HT-29 (cell line): ENCODE measurements around the gene BTG4. TPM values are rescaled to one million over a fixed set of nuclear protein-coding genes. Genes with fewer than 3 reads are reported as not detected.
A peak's percentile ranks its signal among the peaks of the same experiment; 100 is the strongest.

ENCODE experiments used
- DNase-seq: peaks from one replicate; pipeline ENCODE4 v3.0.0-alpha.2; 2015; ENCODE audit warnings: low spot score
- total RNA-seq: library from RNA; depleted of rRNA; stranded (reverse); fragments of >200 nt; shearing (Covaris generic); gene quantifications from 2 replicates; pipeline ENCODE4 v1.2.3, GENCODE V29; 2014

BTG4 gene
- total RNA-seq, 1 experiment from 2014 or later = not detected

DNA sequence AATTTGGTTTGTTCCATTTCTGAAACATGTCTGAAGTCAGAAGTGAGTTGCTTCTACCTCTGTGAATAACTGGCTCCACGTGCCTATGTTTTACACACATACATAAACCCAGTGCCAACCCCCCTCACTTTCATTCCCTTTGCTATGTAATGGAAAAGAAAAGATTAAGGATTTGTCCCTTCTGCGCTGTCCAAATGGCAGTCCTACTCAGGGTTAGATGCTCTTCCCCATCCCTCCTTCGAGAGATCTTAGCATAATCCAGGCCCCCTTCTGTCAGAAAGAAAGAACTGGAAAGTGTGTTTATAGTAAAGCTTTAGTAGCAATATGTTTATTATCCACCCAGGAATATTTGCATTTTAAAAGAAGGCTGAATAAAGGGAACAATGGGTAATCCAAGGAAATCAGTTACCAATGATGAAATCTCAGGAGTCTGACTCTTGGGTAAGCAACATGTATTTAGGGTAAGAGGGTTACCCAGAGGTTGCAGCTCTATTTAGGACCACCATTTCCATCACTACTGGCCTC, 25.2 kb upstream of the BTG4 start:
- no peak for DNase-seq

DNA sequence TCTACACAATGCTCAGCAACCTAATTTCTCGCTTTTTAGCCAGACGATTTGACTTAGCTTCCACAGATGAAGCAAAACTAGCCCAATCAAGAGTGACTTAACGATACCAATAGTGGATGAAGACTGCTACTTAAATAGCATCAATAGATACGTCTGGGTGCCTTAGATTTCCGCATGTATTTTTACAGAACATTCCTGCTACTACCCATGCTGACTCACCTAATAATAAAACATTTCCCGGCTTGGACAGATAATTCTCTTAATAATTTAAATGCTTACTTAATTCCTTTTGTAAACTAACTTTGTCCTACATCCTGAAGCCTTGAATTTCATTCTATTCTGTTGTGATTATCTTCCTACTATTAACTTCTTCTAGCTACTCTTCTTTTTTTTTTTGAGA, 23.1 kb upstream of the BTG4 start:
- no peak for DNase-seq

DNA sequence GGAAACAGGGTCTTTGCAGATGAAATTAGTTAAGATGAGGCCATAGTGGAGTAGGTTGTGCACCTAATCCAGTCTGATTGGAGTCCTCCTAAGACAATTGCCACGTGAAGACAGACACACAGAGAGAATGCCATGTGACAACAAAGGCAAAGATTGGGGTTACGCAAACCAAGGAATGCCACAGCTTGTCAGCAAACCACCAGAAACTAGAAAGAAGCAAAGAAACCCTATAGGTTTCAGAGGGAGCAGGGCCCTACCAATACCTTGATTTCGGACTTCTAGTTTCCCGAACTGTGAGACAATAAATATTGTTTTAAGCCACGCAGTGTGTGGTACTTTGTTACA, 20.2 kb upstream of the BTG4 start:
- DNase-seq = no peak

DNA sequence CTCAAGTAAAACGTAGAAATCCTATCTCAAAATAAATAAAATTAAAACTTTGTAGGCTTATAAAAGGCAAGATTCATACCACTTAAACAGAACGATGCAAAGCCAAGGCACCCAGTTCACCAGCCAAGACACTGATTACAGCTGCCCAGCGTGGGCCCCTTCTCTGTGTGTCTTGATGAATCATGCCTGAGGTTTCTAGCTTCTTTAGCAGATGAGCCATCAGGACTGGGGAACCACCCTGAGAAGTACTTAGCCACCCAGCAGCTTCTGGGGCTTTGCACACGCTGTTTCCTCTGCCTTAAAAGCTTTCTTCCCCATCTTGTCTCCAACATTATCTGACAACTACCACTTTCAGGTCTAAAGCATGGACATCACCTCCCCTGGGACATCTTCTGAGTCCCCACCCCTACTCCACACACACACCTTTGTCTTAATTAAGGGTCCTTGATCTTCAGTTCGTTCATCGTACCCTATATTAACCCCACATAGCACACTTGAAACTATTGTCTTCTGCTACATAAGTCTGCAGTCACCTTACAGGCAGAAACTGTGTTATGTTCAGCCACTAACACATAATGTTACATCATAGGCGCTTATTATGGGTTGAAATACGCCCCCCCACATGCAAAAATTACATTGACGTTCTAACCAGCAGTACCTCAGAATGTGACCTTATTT, 19.6 kb upstream of the BTG4 start:
- DNase-seq = peak; percentile 28

DNA sequence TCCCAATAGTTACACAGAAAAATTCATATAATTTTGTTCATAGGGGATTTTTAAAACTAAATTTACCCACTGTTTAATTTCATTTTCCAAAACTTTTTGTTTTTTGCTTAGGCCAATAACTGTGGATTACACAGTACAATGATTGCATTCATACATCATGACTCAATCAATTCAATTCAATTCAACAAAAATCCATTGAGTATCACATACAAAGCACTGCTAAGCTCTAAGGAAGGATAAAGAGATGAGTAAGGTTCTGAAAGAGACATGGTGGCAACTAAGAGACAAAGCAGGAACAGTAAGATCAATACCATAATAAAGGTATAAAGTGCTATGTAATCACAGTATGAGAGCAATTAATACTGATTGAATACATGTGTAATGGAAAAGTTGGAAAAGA, 18.9 kb upstream of the BTG4 start:
- DNase-seq = no peak

GRCh38 chr11:111530091-111530490, 17.9 kb upstream of the BTG4 start:
- no peak for DNase-seq

GRCh38 chr11:111528557-111528956, 16.4 kb upstream of the BTG4 start:
- peak; percentile 33 for DNase-seq

DNA sequence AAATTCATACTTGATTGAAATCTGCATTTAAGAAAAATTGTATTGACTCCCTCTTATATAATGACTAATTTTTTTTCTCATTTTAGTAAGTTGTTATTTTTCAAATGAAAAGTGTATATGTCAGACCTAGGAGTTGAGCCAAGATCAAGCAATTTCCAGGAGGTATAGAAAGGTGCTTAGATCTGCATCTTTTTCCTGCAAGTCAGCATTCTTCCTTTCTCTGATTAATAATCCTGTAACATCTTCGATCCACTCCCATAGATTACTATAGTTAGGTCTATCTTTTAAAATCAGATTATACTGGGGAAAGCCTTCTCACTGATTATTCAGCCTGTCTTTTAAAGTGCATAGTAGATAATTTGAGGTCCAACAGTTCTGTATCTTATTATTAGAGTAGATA, 15.1 kb upstream of the BTG4 start:
- no peak for DNase-seq

DNA sequence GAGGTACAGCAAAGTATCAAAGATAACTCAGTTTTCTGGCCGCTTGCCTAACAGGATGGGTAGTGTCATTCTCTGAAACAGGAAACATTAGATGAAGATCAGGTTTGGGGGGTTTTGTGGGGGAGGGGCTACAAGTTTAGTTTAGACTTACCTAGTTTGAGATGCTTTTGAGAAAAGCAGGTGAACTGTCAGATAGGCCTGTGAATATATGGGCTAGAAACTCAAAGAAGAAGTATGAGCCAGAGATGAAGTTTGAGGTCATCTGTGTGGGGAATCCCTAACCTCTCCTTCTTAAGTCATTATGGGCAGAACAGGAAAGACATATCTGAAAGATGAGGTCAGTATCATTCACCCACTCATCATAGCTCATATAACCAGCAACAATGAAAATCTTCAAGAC, 14.3 kb upstream of the BTG4 start:
- no peak for DNase-seq

DNA sequence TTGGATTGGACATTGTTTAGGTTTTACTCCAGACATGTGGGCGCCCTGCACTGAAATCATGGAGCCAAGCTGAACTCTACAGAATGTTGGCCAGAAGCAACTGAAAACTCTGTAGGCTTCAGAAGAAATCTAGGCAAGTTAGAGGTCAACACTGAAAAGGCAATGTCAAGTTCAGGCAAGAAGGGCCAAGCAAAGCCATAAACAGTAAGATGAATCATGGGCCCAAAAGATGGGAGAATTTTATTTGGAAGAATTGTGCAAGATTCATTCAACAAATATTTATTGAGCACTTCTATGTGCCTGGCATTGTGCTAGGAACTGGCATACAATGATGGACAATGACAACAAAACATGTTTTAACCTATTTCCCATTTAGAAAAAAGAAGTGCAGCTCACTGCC, 13.3 kb upstream of the BTG4 start:
- DNase-seq = no peak

- no peak for DNase-seq
Observed at GRCh38 chr11:111524056-111524455, 11.9 kb upstream of the BTG4 start.

DNA sequence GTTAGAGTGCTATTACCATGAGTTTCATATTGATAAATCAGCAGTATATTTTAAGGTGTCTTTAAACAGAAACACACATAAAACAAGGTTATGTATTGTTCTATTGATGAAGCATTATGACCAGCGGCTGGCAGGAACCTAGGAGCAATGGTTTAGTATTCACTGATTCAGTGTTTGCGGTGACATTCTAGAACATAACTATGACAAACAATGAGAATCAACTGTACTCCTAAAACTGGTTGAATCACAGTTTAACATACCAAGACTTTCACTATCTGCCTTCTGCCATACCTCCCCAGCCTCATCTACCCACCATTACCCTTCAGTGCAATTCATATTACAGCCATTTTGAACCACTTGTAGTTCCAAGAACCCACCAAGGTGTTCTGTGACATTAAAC, 11.2 kb upstream of the BTG4 start:
- no peak for DNase-seq

GRCh38 chr11:111522426-111522825, 10.2 kb upstream of the BTG4 start:
- no peak for DNase-seq

DNA sequence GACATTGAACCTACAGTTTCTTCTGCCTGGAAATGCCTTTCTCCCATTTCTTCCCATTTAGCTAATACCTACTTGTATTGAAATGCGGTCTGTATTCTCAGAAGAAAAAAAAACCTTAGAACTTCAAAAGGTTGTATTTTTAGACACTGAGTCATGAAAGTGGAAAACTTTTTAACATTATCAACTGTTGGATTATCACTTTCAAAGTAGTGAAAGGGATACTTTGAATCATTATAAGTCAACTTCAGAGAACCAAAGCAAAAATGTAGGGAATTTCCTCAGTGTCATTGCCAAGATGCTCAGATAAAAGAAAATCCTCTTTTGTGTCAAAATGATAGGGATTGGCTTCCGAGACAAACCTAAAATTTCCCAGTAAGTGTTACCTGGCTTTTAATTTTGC, 8.9 kb upstream of the BTG4 start:
- no peak for DNase-seq

GRCh38 chr11:111520560-111520959, 8.4 kb upstream of the BTG4 start:
- no peak for DNase-seq

DNA sequence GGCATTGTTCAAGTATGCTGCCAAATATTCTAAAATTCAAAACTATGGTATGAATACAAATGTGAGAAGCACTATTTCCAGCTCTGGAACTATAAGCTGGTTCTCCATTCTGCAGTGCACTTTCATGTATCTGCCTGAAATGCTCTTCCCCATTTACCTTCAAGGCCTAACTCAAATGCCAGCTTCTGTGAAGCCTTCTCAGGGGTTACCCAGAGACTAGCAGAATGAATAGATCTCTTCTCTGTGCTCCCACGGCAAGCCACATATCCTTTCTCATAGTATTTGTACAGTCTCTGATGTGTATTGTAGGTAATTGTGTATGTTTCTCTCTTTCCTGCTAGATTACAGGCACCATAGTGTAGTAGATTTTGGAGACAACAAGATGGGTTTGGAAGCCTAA, 6.5 kb upstream of the BTG4 start:
- DNase-seq = no peak

DNA sequence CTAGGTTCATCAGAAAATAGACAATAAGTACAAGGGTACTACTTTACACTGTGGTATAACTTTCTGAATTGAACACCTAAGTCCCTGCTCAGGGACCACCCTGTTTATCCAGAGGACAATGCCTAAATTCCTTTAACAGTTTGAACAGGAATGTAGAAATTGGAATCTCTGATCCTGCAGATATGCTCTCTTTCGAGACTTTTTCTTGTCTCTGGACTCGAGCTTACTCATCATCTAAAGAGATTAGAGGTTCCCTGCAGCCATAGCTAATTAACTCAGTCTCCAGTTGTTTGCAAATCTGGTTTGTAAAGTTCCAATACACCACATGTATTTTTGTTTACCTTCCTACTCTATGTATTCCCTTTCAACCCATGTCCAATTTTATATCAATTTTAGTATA, 3.4 kb upstream of the BTG4 start:
- DNase-seq = no peak

DNA sequence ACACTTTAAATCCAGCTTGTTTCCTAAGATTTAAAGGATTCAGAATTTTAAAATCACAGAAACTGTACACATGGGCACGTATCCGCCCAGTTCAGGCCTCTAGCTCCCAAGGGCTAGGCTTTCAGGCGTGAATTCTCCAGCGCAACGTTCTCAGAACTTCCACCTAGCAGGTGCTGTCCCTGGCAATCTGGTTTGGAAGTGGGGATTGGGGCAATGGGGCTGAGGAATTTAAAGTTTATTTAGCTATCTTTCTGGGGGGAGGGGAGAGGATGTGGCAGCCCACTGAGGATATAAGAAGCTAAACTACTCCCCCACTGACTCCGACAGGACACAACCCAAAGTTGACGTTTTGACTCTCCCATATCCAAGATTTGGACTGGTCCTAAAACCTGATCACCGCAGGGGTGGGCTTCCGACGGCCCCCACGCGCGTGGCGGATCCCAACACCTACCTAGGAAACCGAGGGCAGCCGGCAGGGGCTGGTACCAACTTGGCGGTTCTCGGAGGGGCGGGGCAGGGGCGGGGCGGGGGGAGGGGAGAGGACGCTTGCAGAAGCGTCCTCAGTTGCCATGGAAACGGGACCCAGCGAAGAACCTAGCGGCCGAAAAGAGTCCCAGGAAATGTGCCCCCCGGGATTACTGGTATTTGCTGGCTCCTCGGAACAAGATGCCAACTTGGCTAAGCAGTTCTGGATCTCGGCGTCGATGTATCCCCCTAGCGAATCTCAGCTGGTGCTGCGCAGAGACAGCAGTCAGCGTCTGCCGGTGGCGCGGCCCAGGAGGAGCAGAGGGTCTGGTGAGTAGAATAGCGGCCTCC, 2.2 kb upstream of the BTG4 start, which contains the start of gene HOATZ:
Gene HOATZ (plus strand): TSS at position 563 of the 816 bp plus-strand sequence. CDS start 7 bp downstream, at position 570.
- DNase-seq = no peak

DNA sequence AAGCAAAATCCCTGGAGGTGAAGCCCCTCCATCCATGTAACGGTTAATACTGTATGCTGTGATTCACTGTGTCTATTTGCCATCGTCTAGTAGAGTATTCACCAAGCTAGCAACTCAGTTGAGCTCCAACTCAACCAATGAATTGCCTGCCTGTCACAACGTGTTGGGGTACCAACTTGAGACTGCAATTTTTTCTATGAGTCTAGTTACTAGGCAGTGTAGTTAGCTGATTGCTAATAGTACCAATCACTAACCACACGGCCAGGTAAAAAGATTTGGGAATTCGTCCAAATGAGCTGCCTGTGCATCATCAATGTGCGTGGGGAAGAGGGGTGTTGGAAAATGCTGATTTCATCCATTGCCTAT, 1.0 kb upstream of the BTG4 start:
- no peak for DNase-seq

DNA sequence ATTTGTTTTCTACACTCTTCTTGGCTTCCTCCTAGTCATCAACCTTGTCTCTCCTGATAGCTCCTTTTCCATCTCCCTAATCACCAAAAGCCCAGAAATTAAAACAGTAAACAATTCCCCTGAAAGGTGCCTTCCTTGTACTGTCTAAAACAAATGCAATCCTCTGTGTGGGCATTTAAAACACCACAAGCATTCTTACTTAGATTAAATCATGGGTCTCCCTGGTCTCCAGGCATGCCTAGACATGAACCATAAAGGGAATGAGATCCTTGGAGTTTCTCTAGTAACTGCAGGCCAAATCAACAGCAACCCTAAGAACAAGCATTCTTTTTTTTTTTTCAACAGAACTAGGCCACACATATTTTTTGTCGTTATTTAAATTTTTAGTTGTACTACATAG, 1.9 kb downstream of the BTG4 start:
- no peak for DNase-seq

- DNase-seq = no peak
Observed at GRCh38 chr11:111502611-111503010, 9.6 kb downstream of the BTG4 start.

DNA sequence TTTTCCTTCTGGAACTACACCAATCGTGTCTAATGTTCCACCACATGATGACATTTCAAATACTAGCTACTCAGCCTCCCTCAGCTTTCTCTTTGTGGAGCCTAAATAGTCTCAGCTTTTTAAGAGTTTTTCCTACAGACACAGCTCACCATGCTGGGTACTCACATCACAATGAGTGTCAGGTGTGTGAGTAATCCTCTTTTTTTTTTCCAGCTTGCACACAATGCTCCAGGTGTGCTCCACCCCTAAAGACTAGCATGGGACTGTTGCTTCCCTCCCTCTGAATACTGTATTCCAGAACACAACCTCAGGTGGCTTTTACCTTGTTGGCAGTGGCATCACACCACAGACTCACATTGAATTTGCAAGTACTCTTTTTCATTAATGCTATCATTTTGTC, 11.7 kb downstream of the BTG4 start:
- DNase-seq = no peak

DNA sequence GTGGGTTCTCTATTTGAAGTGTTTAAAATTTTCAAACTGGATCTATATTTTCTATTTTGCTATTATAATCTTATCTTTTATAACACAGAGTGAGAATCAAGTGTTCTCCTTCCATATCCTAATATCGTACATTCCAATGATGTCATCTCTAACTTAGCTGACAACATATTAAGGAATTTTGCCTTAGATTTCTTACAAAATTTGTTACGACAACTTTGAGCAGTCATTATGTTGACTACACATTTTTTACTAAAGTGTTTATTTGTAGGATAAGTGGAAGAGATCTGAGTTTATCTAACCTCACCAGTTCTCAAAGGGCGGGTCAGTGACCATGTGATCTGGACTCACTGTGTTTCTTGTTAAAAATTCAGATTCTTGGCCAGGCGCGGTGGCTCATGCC, 12.7 kb downstream of the BTG4 start:
- no peak for DNase-seq
